Measurements from ENCODE around the gene ABCG2.

ABCG2 gene

GRCh38 chr4:88147799-88148217, 10.6 kb downstream of the ABCG2 start:
- Histone ChIP-seq H3K4ac (ENCODE audit: low read length) (no peak overlapping the region), H2BK120ac (ENCODE audit: low read depth, low read length) (no peak overlapping the region), H3K79me1 (ENCODE audit: low read depth, low read length) (peaks cover 2% of the 10 kb centered on the region), H2AK5ac (ENCODE audit: low read depth, low read length) (no peak overlapping the region), H2BK12ac (ENCODE audit: low read length) (no peak overlapping the region), H3K14ac (ENCODE audit: low read length) (no peak overlapping the region), H2AFZ (ENCODE audit: low read length) (no peak overlapping the region), H4K8ac (ENCODE audit: low read depth, low read length) (no peak overlapping the region), H3K18ac (ENCODE audit: low read length) (no peak overlapping the region), H4K91ac (ENCODE audit: low read depth, low read length, poor library complexity) (no peak overlapping the region), H3K9ac (ENCODE audit: low read depth, low read length, poor library complexity) (no peak overlapping the region), H3K9me3 (replicated peaks in 1 of 2; ENCODE audit: control insufficient read depth in 2 of 2, insufficient read depth in 1 of 2, low read depth in 1 of 2, low read length in 2 of 2) (no peaks in the 10 kb centered on the region), H3K4me2 (ENCODE audit: insufficient read depth, low read length, poor library complexity, severe bottlenecking) (no peak overlapping the region), H3K4me1 (ENCODE audit: control insufficient read depth in 2 of 2, insufficient read depth in 1 of 2, low read depth in 1 of 2, low read length in 2 of 2) (peaks cover 5 to 11% of the 10 kb centered on the region in 2 donors), H3K27me3 (ENCODE audit: control insufficient read depth in 3 of 3, insufficient read depth in 3 of 3, low read depth in 1 of 3, low read length in 3 of 3) (peaks cover 0 to 7% (median 0%) of the 10 kb centered on the region in 3 experiments), H3K36me3 (replicated peaks in 1 of 2; ENCODE audit: control insufficient read depth in 2 of 2, insufficient read depth in 2 of 2, low read length in 2 of 2) (no peaks in the 10 kb centered on the region), H3K23ac (ENCODE audit: low read depth, low read length, poor library complexity) (no peak overlapping the region), H3K27ac (replicated peaks; ENCODE audit: low read length) (no peak overlapping the region), H3K4me3 (ENCODE audit: low read length in 2 of 2) (no peak overlapping the region), H2BK5ac (ENCODE audit: low read length) (no peak overlapping the region), H2BK15ac (ENCODE audit: low read length) (no peak overlapping the region)
- WGBS, 2 donors (ENCODE audit: extremely low coverage in 2 of 2, insufficient read length in 2 of 2, insufficient replicate concordance in 1 of 2), result no CpG with 5 or more reads among the region's 4 CpGs
- no peak for DNase-seq (ENCODE audit: low spot score)

- H3K27ac ChIP-seq (replicated peaks; ENCODE audit: low read length), result no peak overlapping the region
Measured at GRCh38 chr4:88146891-88147290, 11.5 kb downstream of the ABCG2 start.

GRCh38 chr4:88144866-88145300, 13.6 kb downstream of the ABCG2 start:
- no peak for DNase-seq (ENCODE audit: low spot score)
- Histone ChIP-seq H3K9me3 (replicated peaks in 1 of 2; ENCODE audit: control insufficient read depth in 2 of 2, insufficient read depth in 1 of 2, low read depth in 1 of 2, low read length in 2 of 2) (no peaks in the 10 kb centered on the region), H2AFZ (ENCODE audit: low read length) (no peak overlapping the region), H2BK120ac (ENCODE audit: low read depth, low read length) (no peak overlapping the region), H3K4ac (ENCODE audit: low read length) (no peak overlapping the region), H3K36me3 (replicated peaks in 1 of 2; ENCODE audit: control insufficient read depth in 2 of 2, insufficient read depth in 2 of 2, low read length in 2 of 2) (no peaks in the 10 kb centered on the region), H3K14ac (ENCODE audit: low read length) (no peak overlapping the region), H3K79me1 (ENCODE audit: low read depth, low read length) (no peaks in the 10 kb centered on the region), H4K91ac (ENCODE audit: low read depth, low read length, poor library complexity) (no peak overlapping the region), H2BK12ac (ENCODE audit: low read length) (no peak overlapping the region), H3K27me3 (ENCODE audit: control insufficient read depth in 3 of 3, insufficient read depth in 3 of 3, low read depth in 1 of 3, low read length in 3 of 3) (peaks cover 0 to 7% (median 0%) of the 10 kb centered on the region in 3 experiments), H4K8ac (ENCODE audit: low read depth, low read length) (no peak overlapping the region), H3K23ac (ENCODE audit: low read depth, low read length, poor library complexity) (no peak overlapping the region), H3K4me2 (ENCODE audit: insufficient read depth, low read length, poor library complexity, severe bottlenecking) (no peak overlapping the region), H3K9ac (ENCODE audit: low read depth, low read length, poor library complexity) (no peak overlapping the region), H3K18ac (ENCODE audit: low read length) (no peak overlapping the region), H3K4me1 (ENCODE audit: control insufficient read depth in 2 of 2, insufficient read depth in 1 of 2, low read depth in 1 of 2, low read length in 2 of 2) (peaks cover 0 to 5% of the 10 kb centered on the region in 2 donors), H2AK5ac (ENCODE audit: low read depth, low read length) (no peak overlapping the region), H3K27ac (replicated peaks; ENCODE audit: low read length) (no peak overlapping the region), H3K4me3 (ENCODE audit: low read length in 2 of 2) (no peak overlapping the region), H2BK15ac (ENCODE audit: low read length) (no peak overlapping the region), H2BK5ac (ENCODE audit: low read length) (no peak overlapping the region)
- no CpG with 5 or more reads among the region's 3 CpGs for WGBS, 2 donors (ENCODE audit: extremely low coverage in 2 of 2, insufficient read length in 2 of 2, insufficient replicate concordance in 1 of 2)

More at GRCh38 chr4:88146891-88147290, 11.5 kb downstream of the ABCG2 start:
- H3K79me1 ChIP-seq (ENCODE audit: low read depth, low read length), result peaks cover 2% of the 10 kb centered on the region
- H2AFZ ChIP-seq (ENCODE audit: low read length), result no peak overlapping the region
- no peak overlapping the region for H3K4me3 ChIP-seq (ENCODE audit: low read length in 2 of 2)
- no peak overlapping the region for H3K4me2 ChIP-seq (ENCODE audit: insufficient read depth, low read length, poor library complexity, severe bottlenecking)
- H3K9ac ChIP-seq (ENCODE audit: low read depth, low read length, poor library complexity), result no peak overlapping the region
- no peak for DNase-seq (ENCODE audit: low spot score)
- no peaks in the 10 kb centered on the region for H3K9me3 ChIP-seq (replicated peaks in 1 of 2; ENCODE audit: control insufficient read depth in 2 of 2, insufficient read depth in 1 of 2, low read depth in 1 of 2, low read length in 2 of 2)
- H3K36me3 ChIP-seq (replicated peaks in 1 of 2; ENCODE audit: control insufficient read depth in 2 of 2, insufficient read depth in 2 of 2, low read length in 2 of 2), result no peaks in the 10 kb centered on the region
- H2BK12ac ChIP-seq (ENCODE audit: low read length), result no peak overlapping the region
- H4K91ac ChIP-seq (ENCODE audit: low read depth, low read length, poor library complexity), result no peak overlapping the region
- H3K23ac ChIP-seq (ENCODE audit: low read depth, low read length, poor library complexity), result no peak overlapping the region
- no peak overlapping the region for H2BK15ac ChIP-seq (ENCODE audit: low read length)
- no peak overlapping the region for H2BK5ac ChIP-seq (ENCODE audit: low read length)
- H2AK5ac ChIP-seq (ENCODE audit: low read depth, low read length), result no peak overlapping the region
- H3K27me3 ChIP-seq (ENCODE audit: control insufficient read depth in 3 of 3, insufficient read depth in 3 of 3, low read depth in 1 of 3, low read length in 3 of 3), result peaks cover 0 to 7% (median 0%) of the 10 kb centered on the region in 3 experiments
- peaks cover 5 to 11% of the 10 kb centered on the region in 2 donors for H3K4me1 ChIP-seq (ENCODE audit: control insufficient read depth in 2 of 2, insufficient read depth in 1 of 2, low read depth in 1 of 2, low read length in 2 of 2)
- H2BK120ac ChIP-seq (ENCODE audit: low read depth, low read length), result no peak overlapping the region
- no peak overlapping the region for H4K8ac ChIP-seq (ENCODE audit: low read depth, low read length)
- H3K4ac ChIP-seq (ENCODE audit: low read length), result no peak overlapping the region
- H3K18ac ChIP-seq (ENCODE audit: low read length), result no peak overlapping the region
- no peak overlapping the region for H3K14ac ChIP-seq (ENCODE audit: low read length)

- no peak for DNase-seq (ENCODE audit: low spot score)
- H3K9me3 ChIP-seq (replicated peaks in 1 of 2; ENCODE audit: control insufficient read depth in 2 of 2, insufficient read depth in 1 of 2, low read depth in 1 of 2, low read length in 2 of 2), result no peaks in the 10 kb centered on the region
- H3K4me1 ChIP-seq (ENCODE audit: control insufficient read depth in 2 of 2, insufficient read depth in 1 of 2, low read depth in 1 of 2, low read length in 2 of 2), result peaks cover 0 to 5% of the 10 kb centered on the region in 2 donors
- no peak overlapping the region for H4K8ac ChIP-seq (ENCODE audit: low read depth, low read length)
- no peak overlapping the region for H3K18ac ChIP-seq (ENCODE audit: low read length)
- no peak overlapping the region for H3K4me2 ChIP-seq (ENCODE audit: insufficient read depth, low read length, poor library complexity, severe bottlenecking)
- H2AK5ac ChIP-seq (ENCODE audit: low read depth, low read length), result no peak overlapping the region
- no peaks in the 10 kb centered on the region for H3K36me3 ChIP-seq (replicated peaks in 1 of 2; ENCODE audit: control insufficient read depth in 2 of 2, insufficient read depth in 2 of 2, low read length in 2 of 2)
- H3K4ac ChIP-seq (ENCODE audit: low read length), result no peak overlapping the region
- H3K9ac ChIP-seq (ENCODE audit: low read depth, low read length, poor library complexity), result no peak overlapping the region
- no peak overlapping the region for H2BK12ac ChIP-seq (ENCODE audit: low read length)
- H2BK5ac ChIP-seq (ENCODE audit: low read length), result no peak overlapping the region
- H3K27ac ChIP-seq (replicated peaks; ENCODE audit: low read length), result no peak overlapping the region
- no peak overlapping the region for H4K91ac ChIP-seq (ENCODE audit: low read depth, low read length, poor library complexity)
- WGBS, 2 donors (ENCODE audit: extremely low coverage in 2 of 2, insufficient read length in 2 of 2, insufficient replicate concordance in 1 of 2), result no CpG with 5 or more reads among the region's 5 CpGs
- no peak overlapping the region for H2AFZ ChIP-seq (ENCODE audit: low read length)
- peaks cover 0 to 7% (median 0%) of the 10 kb centered on the region in 3 experiments for H3K27me3 ChIP-seq (ENCODE audit: control insufficient read depth in 3 of 3, insufficient read depth in 3 of 3, low read depth in 1 of 3, low read length in 3 of 3)
- no peak overlapping the region for H3K23ac ChIP-seq (ENCODE audit: low read depth, low read length, poor library complexity)
- no peak overlapping the region for H2BK15ac ChIP-seq (ENCODE audit: low read length)
- H3K14ac ChIP-seq (ENCODE audit: low read length), result no peak overlapping the region
- H3K79me1 ChIP-seq (ENCODE audit: low read depth, low read length), result no peaks in the 10 kb centered on the region
- H3K4me3 ChIP-seq (ENCODE audit: low read length in 2 of 2), result no peak overlapping the region
- H2BK120ac ChIP-seq (ENCODE audit: low read depth, low read length), result no peak overlapping the region
Measured at GRCh38 chr4:88144048-88144447, 14.4 kb downstream of the ABCG2 start.

All from neuronal stem cell (in vitro differentiated cells).